Liver (tissue), 9 donors: ENCODE data around the gene SOWAHC. TPM values are rescaled to one million over a fixed set of nuclear protein-coding genes. Genes with fewer than 3 reads are reported as not detected.

Experiments used
- DNase-seq: peaks from one replicate; pipeline ENCODE4 v3.0.0-alpha.2; 2017; ENCODE audit warnings: low spot score
- H3K27ac ChIP-seq, 2 donors: one replicate each; pipeline ENCODE4 v1.7.0; 2013; ENCODE audit warnings: inconsistent platforms in 2 of 2, low read length in 2 of 2, control low read depth in 1 of 2, low read depth in 1 of 2, mild to moderate bottlenecking in 1 of 2
- H3K27me3 ChIP-seq, 4 donors: one replicate each; pipeline versions ENCODE4 v1.6.1 to v1.7.0; 2013; ENCODE audit warnings: low read length in 3 of 4, inconsistent platforms in 1 of 4, mild to moderate bottlenecking in 1 of 4, moderate library complexity in 1 of 4; ENCODE audit not compliant: control insufficient read depth in 4 of 4, insufficient read depth in 4 of 4
- H3K36me3 ChIP-seq, 4 donors: one replicate each; pipeline versions ENCODE4 v1.6.1 to v1.7.0; 2013; ENCODE audit warnings: low read length in 3 of 4, mild to moderate bottlenecking in 3 of 4, low read depth in 1 of 4, moderate library complexity in 1 of 4; ENCODE audit not compliant: control insufficient read depth in 4 of 4, insufficient read depth in 3 of 4
- H3K4me1 ChIP-seq, 4 donors: one replicate each; pipeline versions ENCODE4 v1.6.1 to v1.7.0; 2013; ENCODE audit warnings: low read length in 3 of 4, mild to moderate bottlenecking in 3 of 4, moderate library complexity in 1 of 4; ENCODE audit not compliant: control insufficient read depth in 4 of 4, insufficient read depth in 4 of 4
- H3K4me3 ChIP-seq, 3 donors: one replicate each; pipeline versions ENCODE4 v1.6.1 to v1.7.0; 2013; ENCODE audit warnings: low read length in 3 of 3, control low read depth in 1 of 3, low read depth in 1 of 3, mild to moderate bottlenecking in 1 of 3
- H3K9ac ChIP-seq, 2 donors: one replicate each; pipeline ENCODE4 v1.7.0; 2013; ENCODE audit warnings: low read length in 2 of 2, mild to moderate bottlenecking in 2 of 2, moderate library complexity in 2 of 2, control low read depth in 1 of 2, low read depth in 1 of 2
- H3K9me3 ChIP-seq, 4 donors: one replicate each; pipeline versions ENCODE4 v1.6.1 to v1.7.0; 2013; ENCODE audit warnings: low read length in 3 of 4; ENCODE audit not compliant: control insufficient read depth in 4 of 4
- EGR1 ChIP-seq, 2 donors: IDR thresholded peaks; 2 replicates each; pipeline ENCODE4 v1.6.1; 2016 to 2018; ENCODE audit warnings: antibody characterized with exemption in 2 of 2, low read depth in 2 of 2
- FOXA1 ChIP-seq: IDR thresholded peaks from 2 replicates; pipeline ENCODE4 v1.6.1; 2016; ENCODE audit warnings: antibody characterized with exemption
- FOXA2 ChIP-seq: IDR thresholded peaks from 2 replicates; pipeline ENCODE4 v1.6.1; 2016; ENCODE audit warnings: antibody characterized with exemption
- GABPA ChIP-seq, 2 donors: IDR thresholded peaks in 1 of 2; conservative IDR thresholded peaks in 1 of 2; 2 replicates each; pipeline ENCODE4 v1.6.1; 2016; ENCODE audit warnings: antibody characterized with exemption in 2 of 2, mild to moderate bottlenecking in 1 of 2, moderate library complexity in 1 of 2
- HNF4A ChIP-seq, 2 donors: conservative IDR thresholded peaks; 2 replicates each; pipeline ENCODE4 v1.6.1; 2016; ENCODE audit warnings: antibody characterized with exemption in 2 of 2, mild to moderate bottlenecking in 2 of 2
- HNF4G ChIP-seq: IDR thresholded peaks from 2 replicates; pipeline ENCODE4 v1.6.1; 2016; ENCODE audit warnings: antibody characterized with exemption
- NR2F2 ChIP-seq: IDR thresholded peaks from 2 replicates; pipeline ENCODE4 v1.6.1; 2016; ENCODE audit warnings: antibody characterized with exemption
- RXRA ChIP-seq, 2 donors: IDR thresholded peaks; 2 replicates each; pipeline ENCODE4 v1.6.1; 2017 to 2018; ENCODE audit warnings: antibody characterized with exemption in 2 of 2, mild to moderate bottlenecking in 1 of 2
- SP1 ChIP-seq: IDR thresholded peaks from 2 replicates; pipeline ENCODE4 v1.6.1; 2018; ENCODE audit warnings: antibody characterized with exemption, mild to moderate bottlenecking
- TAF1 ChIP-seq: conservative IDR thresholded peaks from 2 replicates; pipeline ENCODE4 v1.6.1; 2016; ENCODE audit warnings: antibody characterized with exemption, mild to moderate bottlenecking
- WGBS: extraction: QIAGEN DNeasy Blood & Tissue Kit; methylation state at CpG from one replicate; pipeline ENCODE4 v1.1.7; 2013; 5-methylcytosine and 5-hydroxymethylcytosine counted together
- polyA plus RNA-seq, 2 donors: library from polyadenylated mRNA; stranded (reverse) in 1 of 2; unstranded in 1 of 2; fragments of 200-250 nt in 1 of 2; fragments of >200 nt in 1 of 2; fragmentation: Nextera tagmentation in 1 of 2; extraction: Ambion mirVana in 1 of 2; gene quantifications; one replicate each; pipeline versions ENCODE4 v1.2.1 to v1.2.3, GENCODE V29; 2013 to 2015
- total RNA-seq, 2 donors: library from RNA; depleted of rRNA; stranded (reverse); fragments of >200 nt; gene quantifications; one replicate each; pipeline ENCODE4 v1.2.3, GENCODE V29; 2014
- TF ChIP-seq, protein P1 (sequence below): fragments of 150-350 bp; IDR thresholded peaks from 2 replicates; pipeline ENCODE4 v1.5.1; 2017; ENCODE audit warnings: improper control_type of control experiment, low read depth, low read length; ENCODE audit not compliant: missing input control
- TF ChIP-seq, protein P2 (sequence below): IDR thresholded peaks from 2 replicates; pipeline ENCODE4 v1.6.1; 2016; ENCODE audit warnings: antibody characterized with exemption
- TF ChIP-seq, protein P3 (sequence below): IDR thresholded peaks from 2 replicates; pipeline ENCODE4 v1.6.1; 2016; ENCODE audit warnings: antibody characterized with exemption, mild to moderate bottlenecking
- TF ChIP-seq, protein P4 (sequence below): IDR thresholded peaks from 2 replicates; pipeline ENCODE4 v1.6.1; 2016; ENCODE audit warnings: antibody characterized with exemption
- donor health status: healthy.
- donor health status: healthy.
- donor health status: healthy.
- donor health status: healthy.
- donor health status: healthy.

The SOWAHC gene
- total and polyA plus RNA-seq, 4 donors, result 7.0 to 16.9 (median 9.2) TPM

DNA sequence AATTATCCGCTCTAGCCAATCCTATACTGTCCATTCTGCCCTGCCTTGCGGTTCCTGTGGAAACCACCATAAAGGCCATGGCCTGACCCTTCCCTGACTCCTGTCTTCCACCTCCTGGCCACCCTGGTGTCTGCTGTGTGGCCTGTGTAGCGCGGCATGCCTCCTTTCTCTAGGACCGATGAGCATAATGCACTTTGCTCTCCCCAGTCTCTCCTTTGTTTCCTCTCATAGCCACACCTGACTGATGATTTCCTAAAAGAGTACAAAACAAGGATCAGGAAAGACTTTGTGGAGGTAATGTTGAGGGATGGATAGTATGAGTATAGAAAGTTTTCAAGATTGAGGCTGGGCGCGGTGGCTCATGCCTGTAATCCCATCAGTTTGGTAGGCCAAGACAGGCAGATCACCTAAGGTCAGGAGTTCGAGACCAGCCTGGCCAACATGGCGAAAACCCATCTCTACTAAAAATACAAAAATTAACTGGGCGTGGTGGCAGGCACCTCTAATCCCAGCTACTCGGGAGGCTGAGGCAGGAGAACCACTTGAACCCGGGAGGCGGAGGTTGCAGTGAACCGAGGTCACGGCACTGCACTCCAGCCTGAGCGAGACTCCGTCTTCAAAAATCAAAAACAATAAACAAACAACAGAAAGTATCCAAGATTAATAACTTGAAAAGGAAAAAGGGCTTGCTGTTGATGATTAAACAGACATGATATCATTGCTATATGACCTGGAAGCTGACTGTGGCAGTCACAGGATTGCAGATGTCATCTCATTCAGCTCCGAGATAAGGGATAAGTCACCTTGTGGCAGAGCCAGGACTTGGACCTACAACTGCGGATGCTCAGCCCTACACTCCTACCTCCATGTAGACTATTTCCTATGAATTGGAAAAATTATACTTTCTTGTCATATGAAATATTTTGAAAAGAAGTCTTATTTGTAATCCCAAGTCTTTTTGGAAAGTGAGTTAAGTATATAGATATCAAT, 16.6 kb downstream of the SOWAHC start:
- WGBS, result 80% methylated on average over 19 of the region's 19 CpGs
- Histone ChIP-seq H3K4me3 (no peak overlapping the region), H3K27me3 (no peaks in the 10 kb centered on the region), H3K9ac (no peak overlapping the region), H3K9me3 (no peaks in the 10 kb centered on the region), H3K4me1 (peaks cover 1 to 15% (median 6%) of the 10 kb centered on the region in 4 donors), H3K36me3 (no peaks in the 10 kb centered on the region), H3K27ac (peak overlapping the region; percentile 56 to 96)
- no peak for DNase-seq
- TF ChIP-seq RXRA (IDR thresholded peaks at IDR 0.05), result peak in 1 of 2 donors; percentile 25
- TF ChIP-seq NR2F2, result no peak
- TF ChIP-seq FOXA1, result no peak
- TF ChIP-seq EGR1 (IDR thresholded peaks at IDR 0.05; ENCODE audit: low read depth in 2 of 2), result no peak
- TF ChIP-seq HNF4G, result no peak
- no peak for TF ChIP-seq GABPA (IDR thresholded peaks at IDR 0.05 in 1 of 2, conservative IDR thresholded peaks at IDR 0.05 in 1 of 2)
- no peak for TF ChIP-seq TAF1
- TF ChIP-seq HNF4A (conservative IDR thresholded peaks at IDR 0.05), result peak in 1 of 2 donors; percentile 6

DNA sequence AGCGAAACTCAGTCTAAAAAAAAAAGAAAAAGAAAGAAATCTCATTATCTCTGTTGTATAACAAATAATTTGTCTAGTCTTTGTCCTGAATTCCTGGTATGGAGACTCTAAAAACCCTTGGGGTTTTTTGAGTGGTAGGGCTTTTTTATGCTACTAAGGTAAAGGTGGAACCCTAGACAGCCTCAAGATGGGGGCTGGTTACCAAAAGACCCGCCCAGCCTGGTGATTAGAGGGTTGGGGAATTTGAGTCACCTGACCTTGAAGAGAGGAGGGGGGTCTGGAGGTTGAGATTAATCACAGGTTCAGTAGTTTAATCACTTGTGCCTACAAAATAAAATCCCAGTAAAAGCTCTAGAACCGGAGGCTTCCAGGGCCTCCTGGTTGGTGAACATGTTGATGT, 17.6 kb downstream of the SOWAHC start:
- no peak for DNase-seq
- no peak overlapping the region for H3K4me3 ChIP-seq
- H3K9ac ChIP-seq, result no peak overlapping the region
- 64% methylated on average over 3 of the region's 3 CpGs for WGBS
- H3K36me3 ChIP-seq, result no peaks in the 10 kb centered on the region
- no peaks in the 10 kb centered on the region for H3K27me3 ChIP-seq
- H3K27ac ChIP-seq, result peak overlapping the region; percentile 56 to 96
- H3K9me3 ChIP-seq, result no peaks in the 10 kb centered on the region
- H3K4me1 ChIP-seq, result peaks cover 1 to 15% (median 6%) of the 10 kb centered on the region in 4 donors
- TF ChIP-seq, protein P1, sequence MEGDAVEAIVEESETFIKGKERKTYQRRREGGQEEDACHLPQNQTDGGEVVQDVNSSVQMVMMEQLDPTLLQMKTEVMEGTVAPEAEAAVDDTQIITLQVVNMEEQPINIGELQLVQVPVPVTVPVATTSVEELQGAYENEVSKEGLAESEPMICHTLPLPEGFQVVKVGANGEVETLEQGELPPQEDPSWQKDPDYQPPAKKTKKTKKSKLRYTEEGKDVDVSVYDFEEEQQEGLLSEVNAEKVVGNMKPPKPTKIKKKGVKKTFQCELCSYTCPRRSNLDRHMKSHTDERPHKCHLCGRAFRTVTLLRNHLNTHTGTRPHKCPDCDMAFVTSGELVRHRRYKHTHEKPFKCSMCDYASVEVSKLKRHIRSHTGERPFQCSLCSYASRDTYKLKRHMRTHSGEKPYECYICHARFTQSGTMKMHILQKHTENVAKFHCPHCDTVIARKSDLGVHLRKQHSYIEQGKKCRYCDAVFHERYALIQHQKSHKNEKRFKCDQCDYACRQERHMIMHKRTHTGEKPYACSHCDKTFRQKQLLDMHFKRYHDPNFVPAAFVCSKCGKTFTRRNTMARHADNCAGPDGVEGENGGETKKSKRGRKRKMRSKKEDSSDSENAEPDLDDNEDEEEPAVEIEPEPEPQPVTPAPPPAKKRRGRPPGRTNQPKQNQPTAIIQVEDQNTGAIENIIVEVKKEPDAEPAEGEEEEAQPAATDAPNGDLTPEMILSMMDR, result no peak
- TF ChIP-seq FOXA1, result no peak
- no peak for TF ChIP-seq GABPA (IDR thresholded peaks at IDR 0.05 in 1 of 2, conservative IDR thresholded peaks at IDR 0.05 in 1 of 2)
- TF ChIP-seq, protein P2, sequence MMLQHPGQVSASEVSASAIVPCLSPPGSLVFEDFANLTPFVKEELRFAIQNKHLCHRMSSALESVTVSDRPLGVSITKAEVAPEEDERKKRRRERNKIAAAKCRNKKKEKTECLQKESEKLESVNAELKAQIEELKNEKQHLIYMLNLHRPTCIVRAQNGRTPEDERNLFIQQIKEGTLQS, result no peak
- no peak for TF ChIP-seq NR2F2
- no peak for TF ChIP-seq FOXA2
- no peak for TF ChIP-seq HNF4A (conservative IDR thresholded peaks at IDR 0.05)

DNA sequence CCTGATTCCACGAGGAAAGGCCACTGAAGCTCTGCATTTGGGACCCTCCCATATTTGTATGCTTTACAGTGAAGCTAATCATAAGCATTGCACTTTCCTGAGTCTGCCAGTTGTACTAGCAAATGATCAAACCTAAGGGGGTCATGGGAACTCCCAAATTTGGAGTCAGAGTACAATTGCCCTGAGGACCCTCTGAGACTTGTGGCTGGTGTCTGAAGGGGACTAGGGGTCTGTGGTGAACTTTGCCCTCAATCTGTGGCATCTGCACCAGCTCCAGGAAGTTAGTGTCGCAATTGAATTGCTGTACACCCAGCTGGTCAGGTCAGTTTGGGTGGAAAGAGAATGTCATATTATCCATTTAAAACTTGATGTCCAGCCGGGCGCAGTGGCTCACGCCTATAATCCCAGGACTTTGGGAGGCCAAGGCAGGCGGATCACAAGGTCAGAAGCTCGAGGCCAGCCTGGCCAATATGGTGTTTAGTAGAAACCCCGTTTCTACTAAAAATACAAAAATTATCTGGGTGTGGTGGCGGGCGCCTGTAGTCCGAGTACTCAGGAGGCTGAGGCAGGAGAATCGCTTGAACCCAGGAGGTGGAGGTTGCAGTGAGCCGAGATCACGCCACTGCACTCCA, 18.1 kb downstream of the SOWAHC start:
- Histone ChIP-seq H3K9me3 (no peaks in the 10 kb centered on the region), H3K4me3 (no peak overlapping the region), H3K4me1 (peaks cover 1 to 15% (median 6%) of the 10 kb centered on the region in 4 donors), H3K36me3 (no peaks in the 10 kb centered on the region), H3K27me3 (no peaks in the 10 kb centered on the region), H3K9ac (no peak overlapping the region), H3K27ac (peak overlapping the region; percentile 56 to 96)
- 67% methylated on average over 14 of the region's 14 CpGs for WGBS
- no peak for DNase-seq
- TF ChIP-seq, protein P1, result no peak
- TF ChIP-seq NR2F2 (no peak), SP1 (peak; percentile 77), RXRA (IDR thresholded peaks at IDR 0.05) (peak; percentile 76 to 80), GABPA (IDR thresholded peaks at IDR 0.05 in 1 of 2, conservative IDR thresholded peaks at IDR 0.05 in 1 of 2) (no peak), TAF1 (no peak), HNF4A (conservative IDR thresholded peaks at IDR 0.05) (peak; percentile 66 to 75), FOXA2 (no peak)
- TF ChIP-seq, protein P3, sequence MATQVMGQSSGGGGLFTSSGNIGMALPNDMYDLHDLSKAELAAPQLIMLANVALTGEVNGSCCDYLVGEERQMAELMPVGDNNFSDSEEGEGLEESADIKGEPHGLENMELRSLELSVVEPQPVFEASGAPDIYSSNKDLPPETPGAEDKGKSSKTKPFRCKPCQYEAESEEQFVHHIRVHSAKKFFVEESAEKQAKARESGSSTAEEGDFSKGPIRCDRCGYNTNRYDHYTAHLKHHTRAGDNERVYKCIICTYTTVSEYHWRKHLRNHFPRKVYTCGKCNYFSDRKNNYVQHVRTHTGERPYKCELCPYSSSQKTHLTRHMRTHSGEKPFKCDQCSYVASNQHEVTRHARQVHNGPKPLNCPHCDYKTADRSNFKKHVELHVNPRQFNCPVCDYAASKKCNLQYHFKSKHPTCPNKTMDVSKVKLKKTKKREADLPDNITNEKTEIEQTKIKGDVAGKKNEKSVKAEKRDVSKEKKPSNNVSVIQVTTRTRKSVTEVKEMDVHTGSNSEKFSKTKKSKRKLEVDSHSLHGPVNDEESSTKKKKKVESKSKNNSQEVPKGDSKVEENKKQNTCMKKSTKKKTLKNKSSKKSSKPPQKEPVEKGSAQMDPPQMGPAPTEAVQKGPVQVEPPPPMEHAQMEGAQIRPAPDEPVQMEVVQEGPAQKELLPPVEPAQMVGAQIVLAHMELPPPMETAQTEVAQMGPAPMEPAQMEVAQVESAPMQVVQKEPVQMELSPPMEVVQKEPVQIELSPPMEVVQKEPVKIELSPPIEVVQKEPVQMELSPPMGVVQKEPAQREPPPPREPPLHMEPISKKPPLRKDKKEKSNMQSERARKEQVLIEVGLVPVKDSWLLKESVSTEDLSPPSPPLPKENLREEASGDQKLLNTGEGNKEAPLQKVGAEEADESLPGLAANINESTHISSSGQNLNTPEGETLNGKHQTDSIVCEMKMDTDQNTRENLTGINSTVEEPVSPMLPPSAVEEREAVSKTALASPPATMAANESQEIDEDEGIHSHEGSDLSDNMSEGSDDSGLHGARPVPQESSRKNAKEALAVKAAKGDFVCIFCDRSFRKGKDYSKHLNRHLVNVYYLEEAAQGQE, result no peak
- TF ChIP-seq, protein P4, sequence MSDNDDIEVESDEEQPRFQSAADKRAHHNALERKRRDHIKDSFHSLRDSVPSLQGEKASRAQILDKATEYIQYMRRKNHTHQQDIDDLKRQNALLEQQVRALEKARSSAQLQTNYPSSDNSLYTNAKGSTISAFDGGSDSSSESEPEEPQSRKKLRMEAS, result no peak
- TF ChIP-seq, protein P2, result no peak
